Body of pancreas (tissue), 4 donors: ENCODE results near the gene CDO1.

Source experiments
- CTCF ChIP-seq, 7 experiments: fragments of 450-650 bp in 4 of 7; fragments of 200-600 bp in 3 of 7; sonication (generic) in 3 of 7; IDR thresholded peaks; one replicate each; pipeline ENCODE4 v1.5.1; 2016 to 2019; ENCODE audit warnings: antibody characterized with exemption in 7 of 7
- POLR2A ChIP-seq, 3 donors: fragments of 450-650 bp; IDR thresholded peaks; one replicate each; pipeline ENCODE4 v1.6.1; 2016; ENCODE audit warnings: antibody characterized with exemption in 3 of 3, mild to moderate bottlenecking in 2 of 3

GRCh38 chr5:115859378-115859777 lies 42.9 kb upstream of the CDO1 start:
- no peak for TF ChIP-seq CTCF (IDR thresholded peaks at IDR 0.05)
- no peak for TF ChIP-seq POLR2A (IDR thresholded peaks at IDR 0.05)
